HEK293 (cell line): ENCODE results near the gene DPT.

Experiments
- CTCF ChIP-seq: fragments of 450-650 bp; formaldehyde crosslinking; IDR thresholded peaks from 2 replicates; pipeline ENCODE4 v1.5.1; 2016; ENCODE audit warnings: missing biosample characterization, missing genetic modification characterization
- ELK4 ChIP-seq: IDR thresholded peaks from 2 replicates; pipeline ENCODE4 v1.6.1; 2011; ENCODE audit warnings: mild to moderate bottlenecking, low read depth, low read length, borderline replicate concordance
- KLF16 ChIP-seq: fragments of 450-650 bp; formaldehyde crosslinking; IDR thresholded peaks from 2 replicates; pipeline ENCODE4 v1.5.1; 2017; ENCODE audit warnings: missing biosample characterization, missing genetic modification characterization
- ZBTB8A ChIP-seq: fragments of 450-650 bp; formaldehyde crosslinking; IDR thresholded peaks from 2 replicates; pipeline ENCODE4 v1.5.1; 2016; ENCODE audit warnings: missing biosample characterization, missing genetic modification characterization
- ZNF132 ChIP-seq: fragments of 450-650 bp; formaldehyde crosslinking; IDR thresholded peaks from 2 replicates; pipeline ENCODE4 v1.5.1; 2017; ENCODE audit warnings: missing biosample characterization, missing genetic modification characterization, borderline replicate concordance
- ZNF423 ChIP-seq: fragments of 450-650 bp; formaldehyde crosslinking; IDR thresholded peaks from 2 replicates; pipeline ENCODE4 v1.5.1; 2016; ENCODE audit warnings: missing biosample characterization, missing genetic modification characterization
- ZNF449 ChIP-seq: fragments of 450-650 bp; formaldehyde crosslinking; IDR thresholded peaks from 2 replicates; pipeline ENCODE4 v1.5.1; 2017; ENCODE audit warnings: missing biosample characterization, mild to moderate bottlenecking, missing genetic modification characterization, moderate library complexity

- no peak for TF ChIP-seq ELK4
- no peak for TF ChIP-seq KLF16 (tag by site-specific recombination)
- TF ChIP-seq CTCF (tag by site-specific recombination): no peak
- TF ChIP-seq ZNF449 (tag by site-specific recombination): no peak
- no peak for TF ChIP-seq ZBTB8A (tag by site-specific recombination)
- no peak for TF ChIP-seq ZNF423 (tag by site-specific recombination)
- TF ChIP-seq ZNF132 (tag by site-specific recombination): no peak
Observed at GRCh38 chr1:168725060-168725459, 3.9 kb downstream of the DPT start.
